ENCODE measurements around the gene CDKL1. TPM values are rescaled to one million over a fixed set of nuclear protein-coding genes. Genes with fewer than 3 reads are reported as not detected.
A peak's percentile ranks its signal among the peaks of the same experiment; 100 is the strongest.

Gene CDKL1
- polyA plus RNA-seq, 1 of the 3 experiments (the other 2 are of a cell fraction): 2.5 TPM

DNA sequence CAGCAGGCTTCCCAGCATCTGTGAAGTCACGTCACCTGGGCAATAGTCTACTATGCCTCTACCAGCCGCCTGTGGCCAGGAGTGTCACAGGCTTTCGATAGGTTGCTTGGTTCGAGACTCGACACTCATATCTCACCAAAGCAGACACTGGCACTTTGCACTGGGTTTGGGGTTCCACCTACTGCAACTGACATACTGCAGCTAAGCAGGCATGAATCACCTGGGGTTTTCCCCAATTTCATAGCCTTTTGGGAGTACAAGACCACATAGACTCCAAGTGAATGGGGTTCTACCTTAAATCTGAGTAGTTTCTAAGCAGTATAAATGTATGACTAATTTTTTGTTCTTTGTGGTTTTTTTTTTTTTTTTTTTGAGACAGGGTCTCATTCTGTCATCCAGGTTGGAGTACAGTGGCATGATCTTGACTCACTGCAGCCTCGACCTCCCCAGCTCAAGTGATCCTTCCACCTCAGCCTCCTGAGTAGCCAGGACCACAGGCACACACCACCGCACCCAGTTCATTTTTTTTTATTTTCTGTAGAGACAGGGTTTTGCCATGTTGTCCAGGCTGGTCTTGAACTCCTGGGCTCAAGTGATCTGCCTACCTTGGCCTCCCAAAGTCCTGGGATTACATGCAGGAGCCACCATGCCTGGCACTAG, 52.4 kb downstream of the CDKL1 start:
- WGBS (ENCODE audit: low lambda C conversion rate): 97% methylated on average over 2 of the region's 7 CpGs
- POLR2A ChIA-PET: no interaction called here
- Histone ChIP-seq H3K79me2 (ENCODE audit: insufficient read depth) (no peaks in the 10 kb centered on the region), H3K27ac (ENCODE audit: low read depth in 2 of 2, low read length in 1 of 2) (no peak overlapping the region), H3F3A (replicated peaks; ENCODE audit: insufficient read depth) (peaks cover 4% of the 10 kb centered on the region), H3K4me1 (ENCODE audit: control insufficient read depth in 1 of 2, insufficient read depth in 2 of 2, low read depth in 1 of 2, low read length in 1 of 2) (peaks cover 16 to 20% of the 10 kb centered on the region in 2 experiments), H3K9ac (no peak overlapping the region), H3K27me3 (ENCODE audit: insufficient read depth) (no peaks in the 10 kb centered on the region), H4K20me1 (ENCODE audit: insufficient read depth) (no peaks in the 10 kb centered on the region), H3K4me3 (ENCODE audit: low read depth in 2 of 2, low read length in 1 of 2) (no peak overlapping the region), H3K9me2 (no peaks in the 10 kb centered on the region), H3K4me2 (no peak overlapping the region), H3K36me3 (replicated peaks in 1 of 2; ENCODE audit: control insufficient read depth in 1 of 2, insufficient read depth in 2 of 2, low read length in 1 of 2) (no peaks in the 10 kb centered on the region), H3K9me3 (no peaks in the 10 kb centered on the region), H2AFZ (ENCODE audit: low read depth) (no peak overlapping the region)
- CTCF ChIA-PET: interaction anchor here (0.9 to 6.9 kb wide), 4 partner anchors 8 to 188 kb away, joined by 3 to 65 read pairs (median 6); partner anchors contain the start of gene MAP4K5
- no peak for DNase-seq
- TF ChIP-seq EZH2phosphoT487 (IDR thresholded peaks at IDR 0.05; ENCODE audit: borderline replicate concordance, low read depth): no peak
- TF ChIP-seq FOSL2 (IDR thresholded peaks at IDR 0.05; ENCODE audit: borderline replicate concordance, low read depth): no peak
- no peak for TF ChIP-seq RXRA (IDR thresholded peaks at IDR 0.05; ENCODE audit: borderline replicate concordance, low read depth)
- no peak for TF ChIP-seq TAF1 (IDR thresholded peaks at IDR 0.05; ENCODE audit: borderline replicate concordance, low read depth, low read length)
- no peak for TF ChIP-seq SMC3 (IDR thresholded peaks at IDR 0.05; ENCODE audit: low read depth, low read length)
- TF ChIP-seq EP300 (IDR thresholded peaks at IDR 0.05; ENCODE audit: borderline replicate concordance in 1 of 2, low read depth in 1 of 2, low read length in 1 of 2): no peak

DNA sequence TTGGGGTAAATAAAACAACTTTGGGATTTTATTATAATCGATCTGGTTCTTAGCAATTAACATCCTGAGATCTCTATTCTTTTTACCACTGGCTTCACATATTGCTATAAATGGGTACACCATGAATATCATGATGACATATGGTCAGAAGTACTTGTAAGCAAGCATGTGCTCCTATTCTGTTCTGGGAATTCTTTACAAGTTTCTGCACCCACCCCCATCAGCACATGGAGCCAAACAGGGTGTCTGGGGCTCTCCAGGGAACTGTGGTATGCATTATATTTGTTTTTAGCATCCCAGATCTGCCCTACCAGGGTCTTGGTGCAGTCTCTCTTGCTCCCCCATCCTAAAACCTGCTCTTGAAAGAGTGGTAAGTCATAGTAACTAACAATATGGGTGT, 53.2 kb downstream of the CDKL1 start:
- CTCF ChIA-PET: interaction anchor here (0.8 to 6.9 kb wide), 14 partner anchors 16 to 390 kb away, joined by 3 to 65 read pairs (median 4); no protein-coding TSS in a partner anchor
- no peaks in the 10 kb centered on the region for H3K79me2 ChIP-seq (ENCODE audit: insufficient read depth)
- H3K4me3 ChIP-seq (ENCODE audit: low read depth in 2 of 2, low read length in 1 of 2): no peak overlapping the region
- no peaks in the 10 kb centered on the region for H3K27me3 ChIP-seq (ENCODE audit: insufficient read depth)
- no peak for DNase-seq
- H3K9me3 ChIP-seq: no peaks in the 10 kb centered on the region
- 90% methylated on average over 1 of the region's 1 CpG for WGBS (ENCODE audit: low lambda C conversion rate)
- no peak overlapping the region for H2AFZ ChIP-seq (ENCODE audit: low read depth)
- no peaks in the 10 kb centered on the region for H3K36me3 ChIP-seq (replicated peaks in 1 of 2; ENCODE audit: control insufficient read depth in 1 of 2, insufficient read depth in 2 of 2, low read length in 1 of 2)
- POLR2A ChIA-PET: interaction anchor here (1.1 kb wide), 1 partner anchor 188 kb away, joined by 6 read pairs; no protein-coding TSS in a partner anchor
- peaks cover 16 to 20% of the 10 kb centered on the region in 2 experiments for H3K4me1 ChIP-seq (ENCODE audit: control insufficient read depth in 1 of 2, insufficient read depth in 2 of 2, low read depth in 1 of 2, low read length in 1 of 2)
- H3F3A ChIP-seq (replicated peaks; ENCODE audit: insufficient read depth): peaks cover 4% of the 10 kb centered on the region
- no peaks in the 10 kb centered on the region for H4K20me1 ChIP-seq (ENCODE audit: insufficient read depth)
- H3K27ac ChIP-seq (ENCODE audit: low read depth in 2 of 2, low read length in 1 of 2): no peak overlapping the region
- no peak for TF ChIP-seq SMC3 (IDR thresholded peaks at IDR 0.05; ENCODE audit: low read depth, low read length)
- no peak overlapping the region for H3K9ac ChIP-seq
- no peak overlapping the region for H3K4me2 ChIP-seq
- no peaks in the 10 kb centered on the region for H3K9me2 ChIP-seq

DNA sequence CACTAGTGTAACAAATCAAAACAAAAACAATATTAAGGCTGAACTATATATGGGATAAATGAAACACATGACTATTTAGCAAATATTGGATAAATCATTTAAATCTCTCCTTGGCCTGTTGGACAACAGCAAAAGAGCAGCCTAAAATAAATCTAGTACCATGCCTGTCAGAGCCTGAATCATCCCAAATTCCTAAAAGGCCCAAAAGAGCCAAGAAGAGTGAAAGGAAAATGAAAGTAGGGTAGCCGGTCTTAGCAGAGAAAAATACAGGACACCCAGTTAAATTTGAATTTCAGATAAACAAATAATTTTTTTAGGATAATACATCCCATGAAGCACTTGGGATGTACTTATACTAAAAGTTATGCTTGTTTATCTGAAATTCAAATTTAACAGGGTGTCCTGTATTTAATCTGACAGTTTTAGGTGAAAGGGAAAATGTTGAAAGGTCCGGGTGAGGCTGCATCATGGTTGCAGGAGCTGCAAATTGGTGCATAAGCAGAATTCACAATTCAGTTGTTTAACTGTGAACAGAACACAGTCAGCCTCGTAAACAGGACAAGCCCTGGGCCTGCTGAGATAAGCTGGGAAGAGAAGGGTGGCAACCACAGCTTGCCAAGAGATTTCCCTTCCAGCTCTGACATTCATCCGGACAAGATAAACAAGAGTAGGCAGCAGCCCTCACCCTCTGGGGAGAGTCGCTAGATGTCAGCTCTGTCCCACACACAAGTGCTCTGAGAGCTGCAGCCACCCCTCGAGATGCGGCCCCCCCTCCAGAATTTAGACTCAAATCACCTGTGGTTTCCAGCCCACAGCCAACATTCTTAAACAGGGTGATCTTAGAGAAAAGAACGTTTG, 54.2 kb downstream of the CDKL1 start:
- Histone ChIP-seq H3K79me2 (ENCODE audit: insufficient read depth) (no peaks in the 10 kb centered on the region), H2AFZ (ENCODE audit: low read depth) (peak overlapping the region; percentile 58), H3F3A (replicated peaks; ENCODE audit: insufficient read depth) (peaks cover 4% of the 10 kb centered on the region), H3K27ac (ENCODE audit: low read depth in 2 of 2, low read length in 1 of 2) (peak overlapping the region; percentile 27 to 70; a peak in 3 of 4 replicates), H3K4me1 (ENCODE audit: control insufficient read depth in 1 of 2, insufficient read depth in 2 of 2, low read depth in 1 of 2, low read length in 1 of 2) (peaks cover 16 to 17% of the 10 kb centered on the region in 2 experiments), H3K4me3 (ENCODE audit: low read depth in 2 of 2, low read length in 1 of 2) (peak overlapping the region; percentile 7 to 31; a peak in 2 of 4 replicates), H3K27me3 (ENCODE audit: insufficient read depth) (no peaks in the 10 kb centered on the region), H3K4me2 (peak overlapping the region; percentile 75), H3K36me3 (replicated peaks in 1 of 2; ENCODE audit: control insufficient read depth in 1 of 2, insufficient read depth in 2 of 2, low read length in 1 of 2) (no peaks in the 10 kb centered on the region), H3K9ac (peak overlapping the region; percentile 25; the same call in 1 of the 2 replicates), H3K9me2 (no peaks in the 10 kb centered on the region), H3K9me3 (no peaks in the 10 kb centered on the region), H4K20me1 (ENCODE audit: insufficient read depth) (no peaks in the 10 kb centered on the region)
- CTCF ChIA-PET: interaction anchor here (0.6 to 6.9 kb wide), 23 partner anchors 10 to 391 kb away, joined by 3 to 65 read pairs (median 4); partner anchors contain the start of gene MAP4K5
- 13% methylated on average over 8 of the region's 8 CpGs for WGBS (ENCODE audit: low lambda C conversion rate)
- DNase-seq: peak; percentile 78
- POLR2A ChIA-PET: interaction anchor here (0.5 to 1.3 kb wide), 5 partner anchors 13 to 217 kb away, joined by 3 to 6 read pairs (median 3); partner anchors contain the start of genes ATL1 and CDKL1
- no peak for TF ChIP-seq ELF1 (IDR thresholded peaks at IDR 0.05)
- TF ChIP-seq, protein P1, sequence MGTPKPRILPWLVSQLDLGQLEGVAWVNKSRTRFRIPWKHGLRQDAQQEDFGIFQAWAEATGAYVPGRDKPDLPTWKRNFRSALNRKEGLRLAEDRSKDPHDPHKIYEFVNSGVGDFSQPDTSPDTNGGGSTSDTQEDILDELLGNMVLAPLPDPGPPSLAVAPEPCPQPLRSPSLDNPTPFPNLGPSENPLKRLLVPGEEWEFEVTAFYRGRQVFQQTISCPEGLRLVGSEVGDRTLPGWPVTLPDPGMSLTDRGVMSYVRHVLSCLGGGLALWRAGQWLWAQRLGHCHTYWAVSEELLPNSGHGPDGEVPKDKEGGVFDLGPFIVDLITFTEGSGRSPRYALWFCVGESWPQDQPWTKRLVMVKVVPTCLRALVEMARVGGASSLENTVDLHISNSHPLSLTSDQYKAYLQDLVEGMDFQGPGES (IDR thresholded peaks at IDR 0.05; ENCODE audit: low read depth, low read length): no peak
- peak; percentile 45 for TF ChIP-seq CHD2 (IDR thresholded peaks at IDR 0.05; ENCODE audit: low read length, partially characterized antibody)
- no peak for TF ChIP-seq FOXM1 (IDR thresholded peaks at IDR 0.05; ENCODE audit: low read depth)
- TF ChIP-seq TCF12 (IDR thresholded peaks at IDR 0.05): peak; percentile 34; the same call in 1 of the 2 replicates
- no peak for TF ChIP-seq FOSL2 (IDR thresholded peaks at IDR 0.05; ENCODE audit: borderline replicate concordance, low read depth)
- TF ChIP-seq FOXJ3 (CRISPR knock-in tag; IDR thresholded peaks at IDR 0.05): peak; percentile 76
- TF ChIP-seq, protein P2, sequence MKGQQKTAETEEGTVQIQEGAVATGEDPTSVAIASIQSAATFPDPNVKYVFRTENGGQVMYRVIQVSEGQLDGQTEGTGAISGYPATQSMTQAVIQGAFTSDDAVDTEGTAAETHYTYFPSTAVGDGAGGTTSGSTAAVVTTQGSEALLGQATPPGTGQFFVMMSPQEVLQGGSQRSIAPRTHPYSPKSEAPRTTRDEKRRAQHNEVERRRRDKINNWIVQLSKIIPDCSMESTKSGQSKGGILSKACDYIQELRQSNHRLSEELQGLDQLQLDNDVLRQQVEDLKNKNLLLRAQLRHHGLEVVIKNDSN (IDR thresholded peaks at IDR 0.05; ENCODE audit: borderline replicate concordance, low read depth): no peak
- TF ChIP-seq SIN3A (IDR thresholded peaks at IDR 0.05; ENCODE audit: borderline replicate concordance, low read depth, low read length): peak; percentile 51; the same call in 1 of the 2 replicates
- TF ChIP-seq GATA2 (CRISPR knock-in tag; IDR thresholded peaks at IDR 0.05): peak; percentile 70; the same call in 1 of the 2 replicates
- TF ChIP-seq POLR2AphosphoS5 (IDR thresholded peaks at IDR 0.05; ENCODE audit: low read depth, low read length): no peak
- no peak for TF ChIP-seq GABPA (IDR thresholded peaks at IDR 0.05; ENCODE audit: low read depth)
